ENCODE measurements around the gene TSSC4.

The TSSC4 gene

GRCh38 chr11:2390725-2391151 is 9.8 kb upstream of the TSSC4 start:
- ATAC-seq (ENCODE audit: low read depth) (peak; percentile 79), DNase-seq (ENCODE audit: low spot score) (no peak)
- TF ChIP-seq CTCF (IDR thresholded peaks at IDR 0.05; ENCODE audit: poor library complexity, severe bottlenecking) = no peak
- peaks cover 12% of the 10 kb centered on the region for H3K4me1 ChIP-seq (ENCODE audit: insufficient read depth, poor library complexity, severe bottlenecking)
- peak overlapping the region; percentile 8 for H3K27ac ChIP-seq (ENCODE audit: poor library complexity, severe bottlenecking)
- no peaks in the 10 kb centered on the region for H3K9me3 ChIP-seq (ENCODE audit: severe bottlenecking)
- H3K4me3 ChIP-seq (ENCODE audit: severe bottlenecking) = no peak overlapping the region
- H3K27me3 ChIP-seq (ENCODE audit: insufficient read depth, poor library complexity, severe bottlenecking) = no peaks in the 10 kb centered on the region
- peaks cover 37% of the 10 kb centered on the region for H3K36me3 ChIP-seq (ENCODE audit: low read depth)

- H3K4me3 ChIP-seq (ENCODE audit: severe bottlenecking) = no peak overlapping the region
- no peaks in the 10 kb centered on the region for H3K9me3 ChIP-seq (ENCODE audit: severe bottlenecking)
- peaks cover 39% of the 10 kb centered on the region for H3K36me3 ChIP-seq (ENCODE audit: low read depth)
- no peak for ATAC-seq (ENCODE audit: low read depth)
- H3K27ac ChIP-seq (ENCODE audit: poor library complexity, severe bottlenecking) = no peak overlapping the region
- no peak for TF ChIP-seq CTCF (IDR thresholded peaks at IDR 0.05; ENCODE audit: poor library complexity, severe bottlenecking)
- peaks cover 12% of the 10 kb centered on the region for H3K4me1 ChIP-seq (ENCODE audit: insufficient read depth, poor library complexity, severe bottlenecking)
- no peaks in the 10 kb centered on the region for H3K27me3 ChIP-seq (ENCODE audit: insufficient read depth, poor library complexity, severe bottlenecking)
- no peak for DNase-seq (ENCODE audit: low spot score)
These were observed 9.2 kb upstream of the TSSC4 start for GRCh38 chr11:2391181-2391975.

- TF ChIP-seq CTCF (IDR thresholded peaks at IDR 0.05; ENCODE audit: poor library complexity, severe bottlenecking) = no peak
- DNase-seq (ENCODE audit: low spot score) (no peak), ATAC-seq (ENCODE audit: low read depth) (no peak)
- H3K4me3 ChIP-seq (ENCODE audit: severe bottlenecking) = no peak overlapping the region
- no peaks in the 10 kb centered on the region for H3K27me3 ChIP-seq (ENCODE audit: insufficient read depth, poor library complexity, severe bottlenecking)
- no peaks in the 10 kb centered on the region for H3K9me3 ChIP-seq (ENCODE audit: severe bottlenecking)
- H3K27ac ChIP-seq (ENCODE audit: poor library complexity, severe bottlenecking) = no peak overlapping the region
- H3K4me1 ChIP-seq (ENCODE audit: insufficient read depth, poor library complexity, severe bottlenecking) = peaks cover 12% of the 10 kb centered on the region
- H3K36me3 ChIP-seq (ENCODE audit: low read depth) = peaks cover 44% of the 10 kb centered on the region
These were observed 8.2 kb upstream of the TSSC4 start for GRCh38 chr11:2392241-2392959.

- peaks cover 53% of the 10 kb centered on the region for H3K36me3 ChIP-seq (ENCODE audit: low read depth)
- H3K4me3 ChIP-seq (ENCODE audit: severe bottlenecking) = no peak overlapping the region
- DNase-seq (ENCODE audit: low spot score) (no peak), ATAC-seq (ENCODE audit: low read depth) (no peak)
- no peaks in the 10 kb centered on the region for H3K9me3 ChIP-seq (ENCODE audit: severe bottlenecking)
- no peak overlapping the region for H3K27ac ChIP-seq (ENCODE audit: poor library complexity, severe bottlenecking)
- H3K27me3 ChIP-seq (ENCODE audit: insufficient read depth, poor library complexity, severe bottlenecking) = no peaks in the 10 kb centered on the region
- peaks cover 12% of the 10 kb centered on the region for H3K4me1 ChIP-seq (ENCODE audit: insufficient read depth, poor library complexity, severe bottlenecking)
- TF ChIP-seq CTCF (IDR thresholded peaks at IDR 0.05; ENCODE audit: poor library complexity, severe bottlenecking) = no peak
These were observed 7.3 kb upstream of the TSSC4 start for GRCh38 chr11:2393111-2393868.

All from RWPE2 (cell line).